ENCODE measurements around the gene GPR151.

- no peak for TF ChIP-seq GATA2 (IDR thresholded peaks at IDR 0.05; ENCODE audit: low read depth, low read length)
- TF ChIP-seq GATA3 (IDR thresholded peaks at IDR 0.05; ENCODE audit: low read depth, low read length): no peak
Measured at GRCh38 chr5:146519554-146519953, 3.6 kb upstream of the GPR151 start.
